Measurements from ENCODE around the gene HEATR5B.

DNA sequence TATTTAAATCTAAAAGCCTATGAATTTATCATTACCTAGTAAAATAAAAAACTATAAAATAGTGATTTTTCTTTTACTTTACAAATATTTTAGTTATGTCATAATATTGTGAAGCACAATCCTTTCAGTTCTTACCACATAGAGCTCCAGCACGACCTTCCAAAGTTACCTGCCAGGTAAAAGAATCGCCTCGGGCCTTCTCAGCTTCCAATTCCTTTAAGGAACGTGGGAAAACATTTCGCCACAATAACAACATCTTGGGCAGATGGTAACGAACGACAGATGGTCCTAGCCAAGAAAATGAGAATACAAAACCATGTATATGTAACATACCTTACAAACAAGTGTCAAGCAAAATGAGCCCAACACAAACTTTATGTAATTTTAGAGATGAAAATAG, 23.7 kb downstream of the HEATR5B start:
- TF ChIP-seq, protein P1, sequence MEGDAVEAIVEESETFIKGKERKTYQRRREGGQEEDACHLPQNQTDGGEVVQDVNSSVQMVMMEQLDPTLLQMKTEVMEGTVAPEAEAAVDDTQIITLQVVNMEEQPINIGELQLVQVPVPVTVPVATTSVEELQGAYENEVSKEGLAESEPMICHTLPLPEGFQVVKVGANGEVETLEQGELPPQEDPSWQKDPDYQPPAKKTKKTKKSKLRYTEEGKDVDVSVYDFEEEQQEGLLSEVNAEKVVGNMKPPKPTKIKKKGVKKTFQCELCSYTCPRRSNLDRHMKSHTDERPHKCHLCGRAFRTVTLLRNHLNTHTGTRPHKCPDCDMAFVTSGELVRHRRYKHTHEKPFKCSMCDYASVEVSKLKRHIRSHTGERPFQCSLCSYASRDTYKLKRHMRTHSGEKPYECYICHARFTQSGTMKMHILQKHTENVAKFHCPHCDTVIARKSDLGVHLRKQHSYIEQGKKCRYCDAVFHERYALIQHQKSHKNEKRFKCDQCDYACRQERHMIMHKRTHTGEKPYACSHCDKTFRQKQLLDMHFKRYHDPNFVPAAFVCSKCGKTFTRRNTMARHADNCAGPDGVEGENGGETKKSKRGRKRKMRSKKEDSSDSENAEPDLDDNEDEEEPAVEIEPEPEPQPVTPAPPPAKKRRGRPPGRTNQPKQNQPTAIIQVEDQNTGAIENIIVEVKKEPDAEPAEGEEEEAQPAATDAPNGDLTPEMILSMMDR (IDR thresholded peaks at IDR 0.05), result no peak
- TF ChIP-seq POLR2A (IDR thresholded peaks at IDR 0.05), result no peak

All from lower leg skin (tissue), 3 donors.